GM21723 (cell line): ENCODE data around the gene CD58.
"Not testable (repeated sequence)": the region's sequence is repeated elsewhere in the genome, so short reads cannot be mapped to it uniquely, and the experiment has no call there.

Experiments used
- ATAC-seq: cut with Tn5 transposase; IDR thresholded peaks from one replicate; pipeline ENCODE4 v1.9.1; 2021; ENCODE audit warnings: mild to moderate bottlenecking, moderate library complexity; ENCODE audit not compliant: unreplicated experiment

The CD58 gene

GRCh38 chr1:116593401-116593800 lies 22.6 kb upstream of the CD58 start:
- ATAC-seq = not testable (repeated sequence)

GRCh38 chr1:116591951-116592605 lies 21.3 kb upstream of the CD58 start:
- ATAC-seq = not testable (repeated sequence)

DNA sequence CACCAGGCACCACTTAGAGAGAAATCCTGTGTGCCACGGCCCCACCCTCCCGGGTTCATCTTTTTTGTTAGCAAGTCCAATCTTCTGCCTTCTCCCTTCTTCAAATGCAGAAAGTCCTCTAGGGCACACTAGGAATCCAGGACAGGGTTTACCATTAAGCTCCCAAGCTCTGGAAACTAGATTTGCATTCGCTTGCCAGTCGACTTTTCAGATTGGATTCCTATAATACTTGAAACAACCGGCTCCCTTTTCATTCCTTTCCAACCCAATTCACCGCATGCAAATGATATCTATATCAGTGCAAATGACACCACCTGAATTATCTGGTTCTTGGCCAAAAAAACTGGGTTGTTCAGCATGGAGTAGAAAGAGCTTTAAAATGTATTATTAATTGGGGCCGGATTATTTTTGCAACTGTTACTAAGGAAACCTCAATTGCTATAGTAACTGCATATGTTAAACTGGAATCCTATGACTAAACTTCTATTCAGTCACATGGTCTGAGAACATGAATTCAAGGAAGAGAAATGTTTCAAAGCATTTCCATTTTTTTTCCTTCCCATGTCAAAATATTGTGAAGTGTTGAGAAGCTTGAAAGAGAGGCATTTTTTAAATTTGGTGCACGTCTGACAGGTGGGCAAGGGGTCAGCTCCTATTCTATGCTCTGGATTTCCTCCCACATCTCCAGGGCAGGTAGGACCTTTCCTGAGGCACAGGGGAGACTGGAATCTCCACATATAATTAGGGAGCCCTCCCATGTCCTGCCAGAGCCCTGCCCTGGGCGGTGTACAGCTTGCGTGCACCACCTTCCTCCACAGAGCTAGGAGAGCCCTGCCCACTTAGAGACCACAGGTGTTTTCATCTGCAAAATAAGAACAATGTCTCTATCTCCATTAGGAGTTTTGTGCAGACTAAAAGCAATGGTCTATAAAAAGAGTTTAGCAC lies 20.5 kb upstream of the CD58 start:
- not testable (repeated sequence) for ATAC-seq

DNA sequence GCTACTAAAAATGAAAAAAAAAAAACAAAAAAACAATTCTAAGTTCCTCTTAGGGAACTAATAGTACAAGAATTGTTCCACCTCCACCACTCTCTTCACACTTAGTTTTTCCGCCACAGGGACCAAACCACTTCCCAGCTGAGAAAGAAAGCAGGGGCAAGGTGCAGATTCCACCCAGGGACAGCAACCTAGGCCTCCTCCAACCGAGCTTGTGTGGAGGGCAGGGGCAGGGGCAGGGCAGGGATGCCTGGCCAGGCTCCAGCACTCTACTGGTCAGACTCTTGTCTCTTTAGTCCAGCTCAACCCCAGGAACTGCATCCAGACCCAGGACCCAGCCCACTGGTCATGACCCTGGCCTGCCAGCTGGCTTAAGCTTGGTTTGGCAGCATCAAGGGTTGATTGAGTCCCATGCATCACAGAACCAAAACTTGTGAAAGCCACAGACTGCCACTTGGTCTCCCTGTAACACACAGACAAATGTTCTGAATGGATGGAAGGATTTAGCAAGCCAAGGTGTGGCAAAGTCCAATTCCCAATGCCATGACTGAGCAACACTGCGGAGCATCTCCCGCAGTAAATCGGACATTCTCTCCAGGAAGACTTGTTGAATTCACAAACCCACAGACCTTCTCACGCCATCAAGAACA lies 19.7 kb upstream of the CD58 start:
- not testable (repeated sequence) for ATAC-seq

- ATAC-seq = not testable (repeated sequence)
Measured at GRCh38 chr1:116589101-116589735, 18.4 kb upstream of the CD58 start.

- no peak for ATAC-seq
Measured at GRCh38 chr1:116587501-116588227, 16.8 kb upstream of the CD58 start.

DNA sequence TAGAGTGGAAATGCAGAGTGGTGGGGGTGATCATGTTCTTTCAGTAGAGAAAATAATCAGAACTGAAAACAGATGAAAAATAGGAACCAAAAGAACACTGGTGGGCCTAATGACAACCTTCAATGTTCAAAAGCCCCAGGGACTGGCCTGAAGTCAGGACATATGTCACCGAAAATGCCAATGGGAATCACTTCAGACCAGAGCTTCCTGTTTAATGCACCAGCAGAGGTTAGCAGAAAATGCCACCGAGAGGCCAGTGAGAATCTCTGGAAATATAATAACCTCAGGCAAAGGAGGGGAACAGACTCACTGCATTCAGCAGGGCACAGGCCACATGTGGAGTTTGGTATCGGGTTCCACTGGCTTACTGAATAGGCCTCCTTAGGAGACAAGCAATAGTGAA lies 15.9 kb upstream of the CD58 start:
- peak; percentile 62 for ATAC-seq

GRCh38 chr1:116585886-116586285 lies 15.1 kb upstream of the CD58 start:
- ATAC-seq = no peak

DNA sequence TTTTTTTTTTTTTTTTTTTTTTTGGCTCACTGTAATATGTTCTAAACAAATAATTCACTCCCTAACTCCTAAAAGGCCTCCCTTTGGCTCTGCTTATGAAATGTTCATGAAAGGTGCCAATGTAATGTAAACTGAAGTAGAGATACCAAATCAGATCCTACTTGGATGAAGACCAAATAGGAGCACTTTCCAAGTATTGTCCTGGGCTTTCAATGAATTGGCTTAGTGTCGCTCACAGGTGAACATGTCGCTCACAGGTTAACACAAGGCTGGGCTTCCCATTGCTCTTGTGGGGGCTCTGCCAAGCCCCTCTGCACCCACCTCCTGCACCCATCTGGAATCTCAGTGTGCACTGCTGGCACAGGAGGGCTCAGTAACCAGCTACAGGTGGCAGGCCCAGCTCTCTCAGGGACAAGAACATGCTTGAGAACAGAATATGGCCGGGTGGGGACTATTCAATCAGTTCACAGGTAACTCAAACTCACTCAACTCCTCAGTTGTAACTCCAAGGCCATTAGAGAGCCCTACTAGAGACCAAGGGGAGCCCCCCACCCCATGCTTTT lies 10.6 kb upstream of the CD58 start:
- no peak for ATAC-seq

- no peak for ATAC-seq
Measured at GRCh38 chr1:116580446-116581322, 9.9 kb upstream of the CD58 start.

DNA sequence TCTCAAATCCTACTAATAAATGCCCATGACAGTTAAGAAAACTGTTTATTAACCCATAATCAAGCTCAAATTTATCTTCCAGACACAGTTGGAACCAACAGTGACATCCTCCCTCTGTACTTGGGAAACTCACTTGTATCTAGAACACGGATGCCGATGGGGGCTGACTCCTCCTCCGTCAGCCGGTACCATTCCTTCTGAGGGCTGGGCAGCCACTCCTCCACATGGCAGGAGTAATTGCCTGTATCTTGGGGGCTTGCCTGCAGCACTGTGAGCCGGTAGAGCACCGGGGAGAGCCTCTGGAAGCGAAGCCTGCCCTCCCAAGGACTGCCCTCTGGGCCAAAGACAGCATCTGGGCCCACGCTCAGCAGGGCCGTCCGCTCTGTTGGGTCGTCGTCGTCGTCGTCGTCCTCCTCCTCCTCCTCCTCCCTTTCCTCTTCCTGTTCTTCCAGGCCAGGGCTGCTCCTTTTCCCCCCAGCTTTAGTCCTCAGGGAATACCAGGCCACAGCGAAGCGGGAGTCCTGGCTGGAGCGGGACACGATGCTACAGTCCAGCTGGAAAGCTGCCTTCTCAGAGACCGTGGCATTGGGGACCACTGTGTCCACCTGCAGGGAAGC lies 8.5 kb upstream of the CD58 start:
- no peak for ATAC-seq

GRCh38 chr1:116578581-116578980 lies 7.8 kb upstream of the CD58 start:
- no peak for ATAC-seq

GRCh38 chr1:116577759-116578314 lies 7.0 kb upstream of the CD58 start:
- no peak for ATAC-seq

- ATAC-seq = no peak
Measured at GRCh38 chr1:116574581-116575291, 3.9 kb upstream of the CD58 start.

DNA sequence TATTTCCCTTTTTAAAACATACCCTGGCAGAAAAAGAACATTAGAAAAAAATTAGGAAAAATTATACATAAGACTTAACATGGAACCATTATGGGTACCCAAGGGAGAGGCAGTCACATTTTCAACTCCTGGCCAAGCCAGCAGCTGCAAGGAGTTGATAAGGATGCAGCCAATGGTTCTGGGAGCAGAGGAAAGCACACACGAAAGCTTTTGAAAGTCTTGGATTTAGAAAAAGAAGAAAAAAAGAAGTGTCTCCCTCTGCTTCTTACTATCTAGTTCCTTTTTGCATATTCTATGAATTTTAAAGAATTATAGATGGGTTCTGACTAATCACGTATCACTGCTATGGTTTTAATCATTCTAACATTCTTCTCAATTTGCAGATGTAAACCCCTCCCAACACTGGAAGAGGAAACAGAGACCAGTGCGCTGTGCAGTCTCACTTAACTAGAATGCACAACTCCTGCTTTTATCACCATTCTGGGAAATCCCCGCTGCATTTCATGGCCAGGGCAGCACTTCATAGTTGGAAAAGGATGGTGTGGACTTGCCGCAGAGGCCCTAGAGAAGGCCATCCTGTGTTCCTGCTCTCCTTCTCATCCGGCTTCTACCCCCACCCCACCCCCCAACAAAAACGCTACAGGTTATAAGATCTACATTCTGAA lies 2.7 kb upstream of the CD58 start:
- no peak for ATAC-seq

GRCh38 chr1:116572771-116573430 lies 2.1 kb upstream of the CD58 start:
- ATAC-seq = no peak

GRCh38 chr1:116572099-116572498 lies 1.3 kb upstream of the CD58 start:
- no peak for ATAC-seq
